C1 segment of cervical spinal cord (tissue), 14 donors: Measurements from ENCODE around the gene MAP2K2.

ENCODE experiments used
- DNase-seq, 14 donors: peaks; one replicate each; lab custom pipeline; 2025; lab: John Stamatoyannopoulos, UW

MAP2K2 gene

GRCh38 chr19:4099041-4099764, 24.7 kb downstream of the MAP2K2 start:
- no peak for DNase-seq

GRCh38 chr19:4098493-4098892, 25.4 kb downstream of the MAP2K2 start:
- DNase-seq, result peak in 8 of 14 donors; percentile 5 to 63 (median 30)

- DNase-seq, result peak in 5 of 14 donors; percentile 16 to 41 (median 22)
Measured at GRCh38 chr19:4097501-4097900, 26.4 kb downstream of the MAP2K2 start.

- no peak for DNase-seq
Measured at GRCh38 chr19:4096049-4096892, 27.7 kb downstream of the MAP2K2 start.

GRCh38 chr19:4095488-4095844, 28.5 kb downstream of the MAP2K2 start:
- DNase-seq, result no peak

GRCh38 chr19:4094761-4095487, 29.0 kb downstream of the MAP2K2 start:
- no peak for DNase-seq

- no peak for DNase-seq
Measured at GRCh38 chr19:4094291-4094690, 29.6 kb downstream of the MAP2K2 start.

- DNase-seq, result no peak
Measured at GRCh38 chr19:4093643-4094175, 30.2 kb downstream of the MAP2K2 start.

GRCh38 chr19:4090356-4091220, 33.3 kb downstream of the MAP2K2 start:
- DNase-seq, result no peak

GRCh38 chr19:4089946-4090345, 34.0 kb downstream of the MAP2K2 start:
- DNase-seq, result no peak

- DNase-seq, result peak in 4 of 14 donors; percentile 6 to 55 (median 21)
Measured at GRCh38 chr19:4089400-4089908, 34.5 kb downstream of the MAP2K2 start.

GRCh38 chr19:4088975-4089374, 34.9 kb downstream of the MAP2K2 start:
- DNase-seq, result no peak

GRCh38 chr19:4087787-4088679, 35.9 kb downstream of the MAP2K2 start:
- no peak for DNase-seq

GRCh38 chr19:4086411-4086867, 37.5 kb downstream of the MAP2K2 start:
- no peak for DNase-seq

- DNase-seq, result no peak
Measured at GRCh38 chr19:4084547-4084877, 39.4 kb downstream of the MAP2K2 start.

GRCh38 chr19:4083677-4084546, 40.0 kb downstream of the MAP2K2 start:
- DNase-seq, result no peak

- no peak for DNase-seq
Measured at GRCh38 chr19:4082172-4082571, 41.8 kb downstream of the MAP2K2 start.

- no peak for DNase-seq
Measured at GRCh38 chr19:4081441-4082129, 42.3 kb downstream of the MAP2K2 start.
